K562 (cell line): Measurements from ENCODE around the gene TARS1. TPM values are rescaled to one million over a fixed set of nuclear protein-coding genes. Genes with fewer than 3 reads are reported as not detected.

Source experiments
- MYC ChIP-seq, 2 experiments: fragments of 250-450 bp in 1 of 2; sonication (Bioruptor Pico) in 1 of 2; IDR thresholded peaks; 2 replicates each; pipeline versions ENCODE4 v1.5.1 to v1.6.1; 2012 to 2021; ENCODE audit warnings: low read depth in 2 of 2, borderline replicate concordance in 1 of 2, improper control_type of control experiment in 1 of 2, low read length in 1 of 2, mild to moderate bottlenecking in 1 of 2, moderate library complexity in 1 of 2
- PURB ChIP-seq: sonication (generic); formaldehyde crosslinking; IDR thresholded peaks from 2 replicates; pipeline ENCODE4 v1.9.0; 2021; ENCODE audit warnings: low read depth, mild to moderate bottlenecking, missing genetic modification reagents
- RBM17 ChIP-seq: fragments of 200-400 bp; formaldehyde crosslinking; IDR thresholded peaks from 2 replicates; pipeline ENCODE4 v1.6.1; 2017; ENCODE audit warnings: low read depth, mild to moderate bottlenecking, low read length, borderline replicate concordance
- ZFP30 ChIP-seq: fragments of 250-450 bp; sonication (Bioruptor Pico); IDR thresholded peaks from 2 replicates; pipeline ENCODE4 v1.8.0; 2022; ENCODE audit warnings: moderate library complexity, mild to moderate bottlenecking, inconsistent platforms, borderline replicate concordance
- ZNF354B ChIP-seq: fragments of 250-450 bp; sonication (Bioruptor Pico); IDR thresholded peaks from 2 replicates; pipeline ENCODE4 v1.4.0; 2020
- polyA plus RNA-seq, 8 experiments: library from polyadenylated mRNA; depleted of rRNA in 4 of 8; stranded (reverse) in 5 of 8; unstranded in 3 of 8; fragments of >200 nt; fragmentation: Nextera tagmentation in 2 of 8; fragmentation: Illumina TruSeq in 1 of 8; extraction: Ambion mirVana in 2 of 8; extraction: Trizol in 1 of 8; gene quantifications; 2 replicates each; pipeline versions ENCODE4 v1.2.1 to v1.2.3, GENCODE V29; 2011 to 2014; ENCODE audit warnings: inconsistent platforms in 1 of 8, missing spikeins in 1 of 8
- total RNA-seq, 7 experiments: library from RNA; depleted of rRNA in 6 of 7; stranded (reverse); fragments of >200 nt in 6 of 7; fragmentation: Illumina TruSeq in 2 of 7; extraction: Trizol in 2 of 7; gene quantifications; 2 replicates each; pipeline versions ENCODE4 v1.2.1 to v1.2.3, GENCODE V29; 2011 to 2021; ENCODE audit warnings: low replicate concordance in 1 of 7
- TF ChIP-seq, protein P1 (sequence below): sonication (generic); formaldehyde crosslinking; IDR thresholded peaks from 2 replicates; pipeline ENCODE4 v1.8.0; 2022; ENCODE audit warnings: mild to moderate bottlenecking, missing genetic modification reagents
- TF ChIP-seq, protein P2 (sequence below): IDR thresholded peaks from 2 replicates; pipeline ENCODE4 v1.6.1; 2016; ENCODE audit warnings: missing genetic modification characterization, missing compliant biosample characterization
- TF ChIP-seq, protein P3 (sequence below), 3 experiments: fragments of 200-800 bp in 1 of 3; sonication (Bioruptor generic) in 1 of 3; sonication (generic) in 1 of 3; formaldehyde crosslinking in 1 of 3; IDR thresholded peaks; 2 replicates each; pipeline versions ENCODE4 v1.6.1 to v1.8.0; 2016 to 2022; ENCODE audit warnings: mild to moderate bottlenecking in 2 of 3, missing compliant biosample characterization in 2 of 3, missing genetic modification characterization in 2 of 3, missing genetic modification reagents in 1 of 3
- TF ChIP-seq, protein P4 (sequence below), 3 experiments: fragments of 200-800 bp in 1 of 3; fragments of 250-450 bp in 1 of 3; fragments of 450-650 bp in 1 of 3; sonication (Bioruptor Pico) in 1 of 3; sonication (Bioruptor generic) in 1 of 3; formaldehyde crosslinking in 1 of 3; IDR thresholded peaks; 2 replicates each; pipeline versions ENCODE4 v1.6.1 to v1.8.0; 2016 to 2022; ENCODE audit warnings: mild to moderate bottlenecking in 2 of 3, missing genetic modification characterization in 2 of 3, missing compliant biosample characterization in 1 of 3, moderate library complexity in 1 of 3

The TARS1 gene
- total and polyA plus RNA-seq, 9 of the 15 experiments (the other 6 are each of a cell fraction or from before 2014, with no cell fraction given): 263 to 518 (median 439) TPM

DNA sequence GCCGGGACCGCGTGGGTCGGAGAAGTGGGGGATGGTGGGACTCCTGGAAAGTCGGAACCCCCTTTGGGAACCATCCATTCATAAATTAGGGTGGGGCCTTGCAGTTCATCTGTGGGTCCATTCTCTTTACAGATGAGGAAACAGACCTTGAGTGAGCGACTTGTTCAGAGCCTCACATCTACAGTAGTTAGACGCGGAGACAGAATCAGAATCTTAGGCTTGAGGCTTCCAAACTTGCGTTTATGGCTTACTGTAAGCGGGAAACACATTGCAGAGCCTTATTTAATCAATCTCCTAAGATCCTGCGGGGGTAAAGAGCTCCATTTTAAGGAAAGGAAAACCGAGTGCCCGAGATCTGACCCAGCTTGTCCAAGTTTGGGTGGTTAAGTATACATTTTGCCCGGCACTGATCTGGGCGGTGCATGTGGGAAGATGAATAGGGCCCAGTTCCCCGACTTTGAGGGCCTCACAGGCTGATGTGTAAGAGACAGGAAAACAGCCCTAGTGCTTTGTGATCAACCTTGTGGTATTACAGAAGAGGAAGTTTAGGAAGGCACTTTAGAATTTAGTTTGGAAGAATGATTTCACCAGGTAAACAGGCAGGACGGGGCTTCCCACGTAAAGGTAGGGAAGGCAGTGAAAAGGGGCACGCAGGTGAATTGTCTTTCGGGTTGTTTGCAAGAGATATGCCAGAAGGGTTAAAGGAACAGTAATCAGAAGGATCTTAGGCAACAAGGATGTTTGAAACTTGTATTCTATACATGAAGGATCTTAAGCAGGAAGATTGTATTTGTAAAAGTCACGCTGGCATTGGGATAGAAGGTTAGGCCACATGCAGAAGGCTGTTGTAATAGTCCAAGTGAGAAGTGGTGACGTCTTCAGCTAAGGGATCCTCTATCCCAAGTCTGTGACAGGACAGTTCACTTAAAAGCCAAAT is 744 bp downstream of the TARS1 start (continued):
- TF ChIP-seq, protein P1, sequence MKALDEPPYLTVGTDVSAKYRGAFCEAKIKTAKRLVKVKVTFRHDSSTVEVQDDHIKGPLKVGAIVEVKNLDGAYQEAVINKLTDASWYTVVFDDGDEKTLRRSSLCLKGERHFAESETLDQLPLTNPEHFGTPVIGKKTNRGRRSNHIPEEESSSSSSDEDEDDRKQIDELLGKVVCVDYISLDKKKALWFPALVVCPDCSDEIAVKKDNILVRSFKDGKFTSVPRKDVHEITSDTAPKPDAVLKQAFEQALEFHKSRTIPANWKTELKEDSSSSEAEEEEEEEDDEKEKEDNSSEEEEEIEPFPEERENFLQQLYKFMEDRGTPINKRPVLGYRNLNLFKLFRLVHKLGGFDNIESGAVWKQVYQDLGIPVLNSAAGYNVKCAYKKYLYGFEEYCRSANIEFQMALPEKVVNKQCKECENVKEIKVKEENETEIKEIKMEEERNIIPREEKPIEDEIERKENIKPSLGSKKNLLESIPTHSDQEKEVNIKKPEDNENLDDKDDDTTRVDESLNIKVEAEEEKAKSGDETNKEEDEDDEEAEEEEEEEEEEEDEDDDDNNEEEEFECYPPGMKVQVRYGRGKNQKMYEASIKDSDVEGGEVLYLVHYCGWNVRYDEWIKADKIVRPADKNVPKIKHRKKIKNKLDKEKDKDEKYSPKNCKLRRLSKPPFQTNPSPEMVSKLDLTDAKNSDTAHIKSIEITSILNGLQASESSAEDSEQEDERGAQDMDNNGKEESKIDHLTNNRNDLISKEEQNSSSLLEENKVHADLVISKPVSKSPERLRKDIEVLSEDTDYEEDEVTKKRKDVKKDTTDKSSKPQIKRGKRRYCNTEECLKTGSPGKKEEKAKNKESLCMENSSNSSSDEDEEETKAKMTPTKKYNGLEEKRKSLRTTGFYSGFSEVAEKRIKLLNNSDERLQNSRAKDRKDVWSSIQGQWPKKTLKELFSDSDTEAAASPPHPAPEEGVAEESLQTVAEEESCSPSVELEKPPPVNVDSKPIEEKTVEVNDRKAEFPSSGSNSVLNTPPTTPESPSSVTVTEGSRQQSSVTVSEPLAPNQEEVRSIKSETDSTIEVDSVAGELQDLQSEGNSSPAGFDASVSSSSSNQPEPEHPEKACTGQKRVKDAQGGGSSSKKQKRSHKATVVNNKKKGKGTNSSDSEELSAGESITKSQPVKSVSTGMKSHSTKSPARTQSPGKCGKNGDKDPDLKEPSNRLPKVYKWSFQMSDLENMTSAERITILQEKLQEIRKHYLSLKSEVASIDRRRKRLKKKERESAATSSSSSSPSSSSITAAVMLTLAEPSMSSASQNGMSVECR (CRISPR knock-in tag): peak; percentile 48; the same call in 1 of the 2 replicates
- no peak for TF ChIP-seq ZNF354B (CRISPR knock-in tag)
- TF ChIP-seq PURB: no peak
- TF ChIP-seq, protein P2, sequence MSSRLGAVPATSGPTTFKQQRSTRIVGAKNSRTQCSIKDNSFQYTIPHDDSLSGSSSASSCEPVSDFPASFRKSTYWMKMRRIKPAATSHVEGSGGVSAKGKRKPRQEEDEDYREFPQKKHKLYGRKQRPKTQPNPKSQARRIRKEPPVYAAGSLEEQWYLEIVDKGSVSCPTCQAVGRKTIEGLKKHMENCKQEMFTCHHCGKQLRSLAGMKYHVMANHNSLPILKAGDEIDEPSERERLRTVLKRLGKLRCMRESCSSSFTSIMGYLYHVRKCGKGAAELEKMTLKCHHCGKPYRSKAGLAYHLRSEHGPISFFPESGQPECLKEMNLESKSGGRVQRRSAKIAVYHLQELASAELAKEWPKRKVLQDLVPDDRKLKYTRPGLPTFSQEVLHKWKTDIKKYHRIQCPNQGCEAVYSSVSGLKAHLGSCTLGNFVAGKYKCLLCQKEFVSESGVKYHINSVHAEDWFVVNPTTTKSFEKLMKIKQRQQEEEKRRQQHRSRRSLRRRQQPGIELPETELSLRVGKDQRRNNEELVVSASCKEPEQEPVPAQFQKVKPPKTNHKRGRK: no peak
- TF ChIP-seq MYC (IDR thresholded peaks at IDR 0.05; ENCODE audit: low read depth, low read length): peak; percentile 62; the same call in 1 of the 2 replicates
- TF ChIP-seq MYC (CRISPR knock-in tag; IDR thresholded peaks at IDR 0.05; ENCODE audit: borderline replicate concordance, low read depth): no peak; the same call in 1 of the 2 replicates
- no peak for TF ChIP-seq ZFP30 (CRISPR knock-in tag)
- no peak for TF ChIP-seq RBM17
- TF ChIP-seq, protein P3, sequence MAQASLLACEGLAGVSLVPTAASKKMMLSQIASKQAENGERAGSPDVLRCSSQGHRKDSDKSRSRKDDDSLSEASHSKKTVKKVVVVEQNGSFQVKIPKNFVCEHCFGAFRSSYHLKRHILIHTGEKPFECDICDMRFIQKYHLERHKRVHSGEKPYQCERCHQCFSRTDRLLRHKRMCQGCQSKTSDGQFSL (CRISPR knock-in tag; IDR thresholded peaks at IDR 0.05): peak; percentile 78; the same call in 1 of the 2 replicates
- TF ChIP-seq, protein P3 (tag; IDR thresholded peaks at IDR 0.05): no peak
- TF ChIP-seq, protein P4, sequence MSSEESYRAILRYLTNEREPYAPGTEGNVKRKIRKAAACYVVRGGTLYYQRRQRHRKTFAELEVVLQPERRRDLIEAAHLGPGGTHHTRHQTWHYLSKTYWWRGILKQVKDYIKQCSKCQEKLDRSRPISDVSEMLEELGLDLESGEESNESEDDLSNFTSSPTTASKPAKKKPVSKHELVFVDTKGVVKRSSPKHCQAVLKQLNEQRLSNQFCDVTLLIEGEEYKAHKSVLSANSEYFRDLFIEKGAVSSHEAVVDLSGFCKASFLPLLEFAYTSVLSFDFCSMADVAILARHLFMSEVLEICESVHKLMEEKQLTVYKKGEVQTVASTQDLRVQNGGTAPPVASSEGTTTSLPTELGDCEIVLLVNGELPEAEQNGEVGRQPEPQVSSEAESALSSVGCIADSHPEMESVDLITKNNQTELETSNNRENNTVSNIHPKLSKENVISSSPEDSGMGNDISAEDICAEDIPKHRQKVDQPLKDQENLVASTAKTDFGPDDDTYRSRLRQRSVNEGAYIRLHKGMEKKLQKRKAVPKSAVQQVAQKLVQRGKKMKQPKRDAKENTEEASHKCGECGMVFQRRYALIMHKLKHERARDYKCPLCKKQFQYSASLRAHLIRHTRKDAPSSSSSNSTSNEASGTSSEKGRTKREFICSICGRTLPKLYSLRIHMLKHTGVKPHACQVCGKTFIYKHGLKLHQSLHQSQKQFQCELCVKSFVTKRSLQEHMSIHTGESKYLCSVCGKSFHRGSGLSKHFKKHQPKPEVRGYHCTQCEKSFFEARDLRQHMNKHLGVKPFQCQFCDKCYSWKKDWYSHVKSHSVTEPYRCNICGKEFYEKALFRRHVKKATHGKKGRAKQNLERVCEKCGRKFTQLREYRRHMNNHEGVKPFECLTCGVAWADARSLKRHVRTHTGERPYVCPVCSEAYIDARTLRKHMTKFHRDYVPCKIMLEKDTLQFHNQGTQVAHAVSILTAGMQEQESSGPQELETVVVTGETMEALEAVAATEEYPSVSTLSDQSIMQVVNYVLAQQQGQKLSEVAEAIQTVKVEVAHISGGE (CRISPR knock-in tag; IDR thresholded peaks at IDR 0.05): 0 out of 6 replicates have a peak, but pooled peaks of 1 of the 3 experiments have one; percentile 4
